Adrenal gland (tissue), 12 donors: Measurements from ENCODE around the gene MYH9. TPM values are rescaled to one million over a fixed set of nuclear protein-coding genes. Genes with fewer than 3 reads are reported as not detected.
A peak's percentile ranks its signal among the peaks of the same experiment; 100 is the strongest.

ENCODE experiments used
- DNase-seq, 7 donors: peaks; one replicate each; pipeline ENCODE4 v3.0.0-alpha.2; 2019 to 2020
- H3K27ac ChIP-seq, 5 donors: fragments of 200-600 bp; sonication (generic) in 4 of 5; 1 replicate in 3 of 5; 2 replicates in 2 of 5; pipeline versions ENCODE4 v1.5.1 to v1.8.0; 2016 to 2020; ENCODE audit warnings: mild to moderate bottlenecking in 1 of 5
- H3K27me3 ChIP-seq: fragments of 200-600 bp; 2 replicates; pipeline ENCODE4 v1.8.0; 2021
- H3K36me3 ChIP-seq, 2 donors: fragments of 200-600 bp; replicated peaks in 1 of 2; 1 replicate in 1 of 2; 2 replicates in 1 of 2; pipeline versions ENCODE4 v1.5.1 to v1.8.0; 2018 to 2022
- H3K4me1 ChIP-seq, 2 donors: fragments of 200-600 bp; replicated peaks in 1 of 2; 1 replicate in 1 of 2; 2 replicates in 1 of 2; pipeline versions ENCODE4 v1.5.1 to v1.8.0; 2018 to 2021
- H3K4me3 ChIP-seq, 4 donors: fragments of 200-600 bp; sonication (generic) in 3 of 4; one replicate each; pipeline ENCODE4 v1.5.1; 2016 to 2018
- H3K9me3 ChIP-seq, 3 donors: fragments of 200-600 bp; sonication (generic) in 1 of 3; replicated peaks in 1 of 3; 1 replicate in 2 of 3; 2 replicates in 1 of 3; pipeline versions ENCODE4 v1.5.1 to v1.8.0; 2016 to 2021
- CTCF ChIP-seq, 6 experiments: fragments of 450-650 bp in 4 of 6; fragments of 200-600 bp in 2 of 6; sonication (generic) in 1 of 6; IDR thresholded peaks; 1 replicate in 5 of 6; 2 replicates in 1 of 6; pipeline versions ENCODE4 v1.5.1 to v1.8.0; 2016 to 2021; ENCODE audit warnings: antibody characterized with exemption in 6 of 6, mild to moderate bottlenecking in 2 of 6, moderate library complexity in 1 of 6
- POLR2A ChIP-seq, 2 donors: fragments of 450-650 bp; IDR thresholded peaks; one replicate each; pipeline ENCODE4 v1.6.1; 2017; ENCODE audit warnings: antibody characterized with exemption in 2 of 2, mild to moderate bottlenecking in 2 of 2, moderate library complexity in 1 of 2
- WGBS, 4 donors: extraction: QIAGEN DNeasy Blood & Tissue Kit in 2 of 4; methylation state at CpG; one replicate each; pipeline versions ENCODE4 v1.1.5 to v1.1.7; 2013 to 2017; 5-methylcytosine and 5-hydroxymethylcytosine counted together
- intact Hi-C, 2 donors: fragments of 100-400 bp; cut with DNase I; formaldehyde crosslinking; loops; one replicate each; pipeline versions ENCODE4 v1.14.1 to v1.15.0; 2022 to 2023
- polyA plus RNA-seq, 3 donors: library from polyadenylated mRNA; stranded (reverse); fragments of 200-250 nt in 2 of 3; fragments of 350-450 nt in 1 of 3; fragmentation: Illumina TruSeq in 1 of 3; extraction: RNeasy Lipid Tissue Mini Kit (QIAGEN cat#74804) in 1 of 3; gene quantifications; one replicate each; pipeline ENCODE4 v1.2.3, GENCODE V29; 2013 to 2014
- total RNA-seq, 9 donors: library from RNA; depleted of rRNA in 4 of 9; stranded (reverse); fragments of >200 nt in 4 of 9; fragments of 120-200 nt in 1 of 9; fragmentation: NEBNext Ultra II Directional in 1 of 9; extraction: Animal tissue kit (Norgen Biotek cat#: 25700) in 1 of 9; gene quantifications; one replicate each; pipeline versions ENCODE4 v1.1.0 to v1.2.4, GENCODE V29; 2013 to 2023
- donor health status: healthy with polysubstance abuse.
- donor health status: Bipolar disorder and iron deficiency.
- donor health status: DM: yes; HTN: yes; CAD: no.
- donor health status: DM: no; HTN: no; CAD: no.
- donor health status: DM: no; HTN: no; CAD: no.
- donor health status: DM: yes; HTN: yes; CAD: no.

Gene MYH9
- total and polyA plus RNA-seq, 12 donors, result 96.2 to 427 (median 319) TPM

- intact Hi-C loops, result loop anchor here in 1 of 2 donors (10.0 kb wide), 1 partner anchor 46 kb away; no protein-coding TSS in a partner anchor
- WGBS, 4 donors, result 84 to 88% (median 87%) methylated on average over 10 of the region's 10 CpGs
- TF ChIP-seq POLR2A (IDR thresholded peaks at IDR 0.05) (no peak), CTCF (IDR thresholded peaks at IDR 0.05) (no peak)
- Histone ChIP-seq H3K9me3 (no peaks in the 10 kb centered on the region), H3K27ac (no peak overlapping the region), H3K4me3 (no peak overlapping the region), H3K27me3 (no peaks in the 10 kb centered on the region), H3K4me1 (peaks cover 0 to 10% of the 10 kb centered on the region in 2 donors), H3K36me3 (no peaks in the 10 kb centered on the region)
- no peak for DNase-seq
Measured at GRCh38 chr22:36398601-36399471, 11.1 kb upstream of the MYH9 start.

GRCh38 chr22:36397131-36398093, 9.6 kb upstream of the MYH9 start:
- WGBS, 4 donors, result 85 to 92% (median 90%) methylated on average over 13 of the region's 13 CpGs
- intact Hi-C loops, result loop anchor here in 1 of 2 donors (10.0 kb wide), 1 partner anchor 47 kb away; no protein-coding TSS in a partner anchor
- Histone ChIP-seq H3K36me3 (no peaks in the 10 kb centered on the region), H3K4me3 (no peak overlapping the region), H3K4me1 (peaks cover 0 to 10% of the 10 kb centered on the region in 2 donors), H3K27me3 (no peaks in the 10 kb centered on the region), H3K27ac (no peak overlapping the region), H3K9me3 (no peaks in the 10 kb centered on the region)
- no peak for DNase-seq
- TF ChIP-seq CTCF (IDR thresholded peaks at IDR 0.05) (no peak), POLR2A (IDR thresholded peaks at IDR 0.05) (no peak)

- peaks cover 0 to 10% of the 10 kb centered on the region in 2 donors for H3K4me1 ChIP-seq
- intact Hi-C loops, result loop anchor here in 1 of 2 donors (10.0 kb wide), 1 partner anchor 49 kb away; no protein-coding TSS in a partner anchor
- no peak overlapping the region for H3K4me3 ChIP-seq
- H3K36me3 ChIP-seq, result no peaks in the 10 kb centered on the region
- no peaks in the 10 kb centered on the region for H3K9me3 ChIP-seq
- H3K27ac ChIP-seq, result no peak overlapping the region
- DNase-seq, result peak in 1 of 7 donors; percentile 60
- 52 to 60% (median 54%) methylated on average over 2 of the region's 2 CpGs for WGBS, 4 donors
- no peaks in the 10 kb centered on the region for H3K27me3 ChIP-seq
- TF ChIP-seq POLR2A (IDR thresholded peaks at IDR 0.05) (no peak), CTCF (IDR thresholded peaks at IDR 0.05) (no peak)
Measured at GRCh38 chr22:36395915-36396314, 8.1 kb upstream of the MYH9 start.
